Measurements from ENCODE around the gene SNX18.

SNX18 gene

DNA sequence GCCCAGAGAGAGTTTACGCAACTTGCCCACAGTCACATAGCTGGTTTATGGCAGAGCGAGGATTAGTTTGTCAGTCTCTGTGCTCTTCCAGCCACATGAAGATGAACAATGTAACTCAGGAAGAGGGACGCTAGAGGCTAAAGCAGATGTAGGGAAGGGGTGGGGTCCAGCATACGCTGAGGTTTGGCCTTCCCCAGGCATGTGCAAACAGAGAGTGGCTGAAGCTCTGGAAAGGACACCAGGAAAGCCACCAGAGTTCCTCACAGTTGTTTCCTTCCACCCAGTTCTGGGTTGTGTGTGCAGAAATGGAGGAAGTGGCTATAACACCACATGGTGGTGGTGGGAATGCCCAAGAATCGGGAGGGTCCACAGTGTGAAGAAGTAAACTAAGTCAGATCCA lies 60.0 kb downstream of the SNX18 start (continued):
- TF ChIP-seq, protein P1, sequence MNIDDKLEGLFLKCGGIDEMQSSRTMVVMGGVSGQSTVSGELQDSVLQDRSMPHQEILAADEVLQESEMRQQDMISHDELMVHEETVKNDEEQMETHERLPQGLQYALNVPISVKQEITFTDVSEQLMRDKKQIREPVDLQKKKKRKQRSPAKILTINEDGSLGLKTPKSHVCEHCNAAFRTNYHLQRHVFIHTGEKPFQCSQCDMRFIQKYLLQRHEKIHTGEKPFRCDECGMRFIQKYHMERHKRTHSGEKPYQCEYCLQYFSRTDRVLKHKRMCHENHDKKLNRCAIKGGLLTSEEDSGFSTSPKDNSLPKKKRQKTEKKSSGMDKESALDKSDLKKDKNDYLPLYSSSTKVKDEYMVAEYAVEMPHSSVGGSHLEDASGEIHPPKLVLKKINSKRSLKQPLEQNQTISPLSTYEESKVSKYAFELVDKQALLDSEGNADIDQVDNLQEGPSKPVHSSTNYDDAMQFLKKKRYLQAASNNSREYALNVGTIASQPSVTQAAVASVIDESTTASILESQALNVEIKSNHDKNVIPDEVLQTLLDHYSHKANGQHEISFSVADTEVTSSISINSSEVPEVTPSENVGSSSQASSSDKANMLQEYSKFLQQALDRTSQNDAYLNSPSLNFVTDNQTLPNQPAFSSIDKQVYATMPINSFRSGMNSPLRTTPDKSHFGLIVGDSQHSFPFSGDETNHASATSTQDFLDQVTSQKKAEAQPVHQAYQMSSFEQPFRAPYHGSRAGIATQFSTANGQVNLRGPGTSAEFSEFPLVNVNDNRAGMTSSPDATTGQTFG (tag by site-specific recombination; IDR thresholded peaks at IDR 0.05; ENCODE audit: borderline replicate concordance), result no peak
- TF ChIP-seq, protein P2, sequence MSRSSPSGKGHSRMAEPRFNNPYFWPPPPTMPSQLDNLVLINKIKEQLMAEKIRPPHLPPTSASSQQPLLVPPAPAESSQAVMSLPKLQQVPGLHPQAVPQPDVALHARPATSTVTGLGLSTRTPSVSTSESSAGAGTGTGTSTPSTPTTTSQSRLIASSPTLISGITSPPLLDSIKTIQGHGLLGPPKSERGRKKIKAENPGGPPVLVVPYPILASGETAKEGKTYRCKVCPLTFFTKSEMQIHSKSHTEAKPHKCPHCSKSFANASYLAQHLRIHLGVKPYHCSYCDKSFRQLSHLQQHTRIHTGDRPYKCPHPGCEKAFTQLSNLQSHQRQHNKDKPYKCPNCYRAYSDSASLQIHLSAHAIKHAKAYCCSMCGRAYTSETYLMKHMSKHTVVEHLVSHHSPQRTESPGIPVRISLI (tag by site-specific recombination; IDR thresholded peaks at IDR 0.05), result no peak
- TF ChIP-seq ZBTB21 (tag by site-specific recombination; IDR thresholded peaks at IDR 0.05) (no peak), ZXDB (tag by site-specific recombination; IDR thresholded peaks at IDR 0.05) (no peak), ZNF366 (tag by site-specific recombination; conservative IDR thresholded peaks at IDR 0.05) (no peak), KLF1 (tag by site-specific recombination; IDR thresholded peaks at IDR 0.05) (no peak), WT1 (tag by site-specific recombination; IDR thresholded peaks at IDR 0.05) (no peak)
- TF ChIP-seq, protein P3, sequence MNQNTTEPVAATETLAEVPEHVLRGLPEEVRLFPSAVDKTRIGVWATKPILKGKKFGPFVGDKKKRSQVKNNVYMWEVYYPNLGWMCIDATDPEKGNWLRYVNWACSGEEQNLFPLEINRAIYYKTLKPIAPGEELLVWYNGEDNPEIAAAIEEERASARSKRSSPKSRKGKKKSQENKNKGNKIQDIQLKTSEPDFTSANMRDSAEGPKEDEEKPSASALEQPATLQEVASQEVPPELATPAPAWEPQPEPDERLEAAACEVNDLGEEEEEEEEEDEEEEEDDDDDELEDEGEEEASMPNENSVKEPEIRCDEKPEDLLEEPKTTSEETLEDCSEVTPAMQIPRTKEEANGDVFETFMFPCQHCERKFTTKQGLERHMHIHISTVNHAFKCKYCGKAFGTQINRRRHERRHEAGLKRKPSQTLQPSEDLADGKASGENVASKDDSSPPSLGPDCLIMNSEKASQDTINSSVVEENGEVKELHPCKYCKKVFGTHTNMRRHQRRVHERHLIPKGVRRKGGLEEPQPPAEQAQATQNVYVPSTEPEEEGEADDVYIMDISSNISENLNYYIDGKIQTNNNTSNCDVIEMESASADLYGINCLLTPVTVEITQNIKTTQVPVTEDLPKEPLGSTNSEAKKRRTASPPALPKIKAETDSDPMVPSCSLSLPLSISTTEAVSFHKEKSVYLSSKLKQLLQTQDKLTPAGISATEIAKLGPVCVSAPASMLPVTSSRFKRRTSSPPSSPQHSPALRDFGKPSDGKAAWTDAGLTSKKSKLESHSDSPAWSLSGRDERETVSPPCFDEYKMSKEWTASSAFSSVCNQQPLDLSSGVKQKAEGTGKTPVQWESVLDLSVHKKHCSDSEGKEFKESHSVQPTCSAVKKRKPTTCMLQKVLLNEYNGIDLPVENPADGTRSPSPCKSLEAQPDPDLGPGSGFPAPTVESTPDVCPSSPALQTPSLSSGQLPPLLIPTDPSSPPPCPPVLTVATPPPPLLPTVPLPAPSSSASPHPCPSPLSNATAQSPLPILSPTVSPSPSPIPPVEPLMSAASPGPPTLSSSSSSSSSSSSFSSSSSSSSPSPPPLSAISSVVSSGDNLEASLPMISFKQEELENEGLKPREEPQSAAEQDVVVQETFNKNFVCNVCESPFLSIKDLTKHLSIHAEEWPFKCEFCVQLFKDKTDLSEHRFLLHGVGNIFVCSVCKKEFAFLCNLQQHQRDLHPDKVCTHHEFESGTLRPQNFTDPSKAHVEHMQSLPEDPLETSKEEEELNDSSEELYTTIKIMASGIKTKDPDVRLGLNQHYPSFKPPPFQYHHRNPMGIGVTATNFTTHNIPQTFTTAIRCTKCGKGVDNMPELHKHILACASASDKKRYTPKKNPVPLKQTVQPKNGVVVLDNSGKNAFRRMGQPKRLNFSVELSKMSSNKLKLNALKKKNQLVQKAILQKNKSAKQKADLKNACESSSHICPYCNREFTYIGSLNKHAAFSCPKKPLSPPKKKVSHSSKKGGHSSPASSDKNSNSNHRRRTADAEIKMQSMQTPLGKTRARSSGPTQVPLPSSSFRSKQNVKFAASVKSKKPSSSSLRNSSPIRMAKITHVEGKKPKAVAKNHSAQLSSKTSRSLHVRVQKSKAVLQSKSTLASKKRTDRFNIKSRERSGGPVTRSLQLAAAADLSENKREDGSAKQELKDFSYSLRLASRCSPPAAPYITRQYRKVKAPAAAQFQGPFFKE (tag by site-specific recombination; IDR thresholded peaks at IDR 0.05; ENCODE audit: borderline replicate concordance), result no peak
- TF ChIP-seq, protein P4, sequence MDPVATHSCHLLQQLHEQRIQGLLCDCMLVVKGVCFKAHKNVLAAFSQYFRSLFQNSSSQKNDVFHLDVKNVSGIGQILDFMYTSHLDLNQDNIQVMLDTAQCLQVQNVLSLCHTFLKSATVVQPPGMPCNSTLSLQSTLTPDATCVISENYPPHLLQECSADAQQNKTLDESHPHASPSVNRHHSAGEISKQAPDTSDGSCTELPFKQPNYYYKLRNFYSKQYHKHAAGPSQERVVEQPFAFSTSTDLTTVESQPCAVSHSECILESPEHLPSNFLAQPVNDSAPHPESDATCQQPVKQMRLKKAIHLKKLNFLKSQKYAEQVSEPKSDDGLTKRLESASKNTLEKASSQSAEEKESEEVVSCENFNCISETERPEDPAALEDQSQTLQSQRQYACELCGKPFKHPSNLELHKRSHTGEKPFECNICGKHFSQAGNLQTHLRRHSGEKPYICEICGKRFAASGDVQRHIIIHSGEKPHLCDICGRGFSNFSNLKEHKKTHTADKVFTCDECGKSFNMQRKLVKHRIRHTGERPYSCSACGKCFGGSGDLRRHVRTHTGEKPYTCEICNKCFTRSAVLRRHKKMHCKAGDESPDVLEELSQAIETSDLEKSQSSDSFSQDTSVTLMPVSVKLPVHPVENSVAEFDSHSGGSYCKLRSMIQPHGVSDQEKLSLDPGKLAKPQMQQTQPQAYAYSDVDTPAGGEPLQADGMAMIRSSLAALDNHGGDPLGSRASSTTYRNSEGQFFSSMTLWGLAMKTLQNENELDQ (tag by site-specific recombination; IDR thresholded peaks at IDR 0.05; ENCODE audit: low read depth), result no peak

DNA sequence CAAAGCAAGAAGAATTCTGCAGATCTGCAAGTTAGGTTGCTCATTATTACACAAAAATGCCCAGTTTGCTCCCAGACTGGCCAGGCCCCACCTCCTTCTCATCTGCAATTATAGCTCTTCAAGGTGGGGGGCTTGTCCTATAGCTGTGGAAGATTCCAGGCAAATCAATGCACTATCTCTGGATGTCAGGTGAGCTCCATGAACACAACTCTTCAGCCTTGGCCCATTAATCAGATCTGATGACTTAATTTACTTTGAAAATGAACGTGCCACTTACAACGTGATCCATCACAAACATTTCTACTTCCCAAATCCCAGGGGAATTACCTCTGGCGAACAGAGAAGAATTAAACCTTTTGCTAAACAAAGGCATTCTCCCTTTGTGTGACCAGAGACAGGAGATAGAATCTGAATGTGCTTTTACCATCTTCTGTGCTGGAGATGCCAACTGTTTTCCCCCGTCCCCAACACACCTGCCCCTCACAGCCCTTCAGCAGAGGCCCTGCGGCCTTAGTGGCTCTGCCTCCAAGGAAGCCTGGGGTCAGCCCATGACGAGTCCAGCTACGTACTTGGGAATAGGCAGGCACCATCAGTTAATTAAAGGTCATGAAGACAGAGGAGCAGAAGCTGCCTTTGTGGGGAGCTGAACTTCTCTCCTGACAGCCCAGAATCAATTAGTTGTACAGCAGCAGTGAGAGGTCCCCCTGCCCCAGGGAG lies 60.5 kb downstream of the SNX18 start:
- Histone ChIP-seq H3K4me1 (ENCODE audit: control insufficient read depth, insufficient read depth, low read length) (no peaks in the 10 kb centered on the region), H3K27ac (ENCODE audit: extremely low read depth, low read depth, low read length) (no peak overlapping the region), H3K36me3 (ENCODE audit: control insufficient read depth in 2 of 2, insufficient read depth in 1 of 2, low read length in 2 of 2) (no peaks in the 10 kb centered on the region), H3K9me3 (ENCODE audit: control insufficient read depth, insufficient read depth, low read depth, low read length) (no peaks in the 10 kb centered on the region), H3K4me3 (ENCODE audit: low read depth, low read length) (no peak overlapping the region)
- ChIA-PET POLR2A (no interaction called here), CTCF (interaction anchor here (1.0 kb wide), 1 partner anchor 318 kb away, joined by 3 read pairs; no protein-coding TSS in a partner anchor)
- TF ChIP-seq, protein P1 (tag by site-specific recombination; IDR thresholded peaks at IDR 0.05; ENCODE audit: borderline replicate concordance), result no peak
- TF ChIP-seq, protein P5, sequence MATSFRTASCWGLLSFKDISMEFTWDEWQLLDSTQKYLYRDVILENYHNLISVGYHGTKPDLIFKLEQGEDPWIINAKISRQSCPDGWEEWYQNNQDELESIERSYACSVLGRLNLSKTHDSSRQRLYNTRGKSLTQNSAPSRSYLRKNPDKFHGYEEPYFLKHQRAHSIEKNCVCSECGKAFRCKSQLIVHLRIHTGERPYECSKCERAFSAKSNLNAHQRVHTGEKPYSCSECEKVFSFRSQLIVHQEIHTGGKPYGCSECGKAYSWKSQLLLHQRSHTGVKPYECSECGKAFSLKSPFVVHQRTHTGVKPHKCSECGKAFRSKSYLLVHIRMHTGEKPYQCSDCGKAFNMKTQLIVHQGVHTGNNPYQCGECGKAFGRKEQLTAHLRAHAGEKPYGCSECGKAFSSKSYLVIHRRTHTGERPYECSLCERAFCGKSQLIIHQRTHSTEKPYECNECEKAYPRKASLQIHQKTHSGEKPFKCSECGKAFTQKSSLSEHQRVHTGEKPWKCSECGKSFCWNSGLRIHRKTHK (tag by site-specific recombination; IDR thresholded peaks at IDR 0.05), result no peak
- TF ChIP-seq, protein P4 (tag by site-specific recombination; IDR thresholded peaks at IDR 0.05; ENCODE audit: low read depth), result no peak
- no peak for TF ChIP-seq ZBTB48 (tag by site-specific recombination; IDR thresholded peaks at IDR 0.05)
- TF ChIP-seq ZFP41 (tag by site-specific recombination; IDR thresholded peaks at IDR 0.05; ENCODE audit: borderline replicate concordance), result no peak
- no peak for TF ChIP-seq YY2 (tag by site-specific recombination; IDR thresholded peaks at IDR 0.05)
